ENCODE measurements around the gene DIP2C. TPM values are rescaled to one million over a fixed set of nuclear protein-coding genes. Genes with fewer than 3 reads are reported as not detected.
"Not testable (repeated sequence)": the region's sequence is repeated elsewhere in the genome, so short reads cannot be mapped to it uniquely, and the experiment has no call there.

DIP2C gene
- polyA plus RNA-seq, 3 donors, result 0.11 TPM; not detected in 2

- Histone ChIP-seq H4K20me1 (ENCODE audit: insufficient read depth, low read length) (no peaks in the 10 kb centered on the region), H3K4me3 (replicated peaks in 1 of 3; ENCODE audit: low read depth in 2 of 3, low read length in 3 of 3) (no peak overlapping the region), H3K9me3 (replicated peaks in 1 of 2; ENCODE audit: control insufficient read depth in 1 of 2, insufficient read depth in 1 of 2, low read length in 2 of 2) (no peaks in the 10 kb centered on the region), H3K4me2 (replicated peaks; ENCODE audit: extremely low read depth, low read length, poor library complexity, severe bottlenecking) (no peak overlapping the region), H3K4me1 (ENCODE audit: control insufficient read depth in 1 of 2, insufficient read depth in 2 of 2, low read length in 2 of 2) (no peaks in the 10 kb centered on the region), H3K36me3 (replicated peaks in 1 of 2; ENCODE audit: control insufficient read depth in 1 of 2, insufficient read depth in 2 of 2, low read length in 2 of 2) (no peaks in the 10 kb centered on the region), H3K27me3 (ENCODE audit: control insufficient read depth in 2 of 2, insufficient read depth in 2 of 2, low read length in 2 of 2) (no peaks in the 10 kb centered on the region), H3K79me2 (ENCODE audit: insufficient read depth, low read length) (no peaks in the 10 kb centered on the region), H3K9ac (ENCODE audit: insufficient read depth, low read length, poor library complexity, severe bottlenecking) (no peak overlapping the region), H3K27ac (ENCODE audit: low read depth in 1 of 2, low read length in 2 of 2) (no peak overlapping the region), H2AFZ (ENCODE audit: insufficient read depth, low read depth, low read length, poor library complexity, severe bottlenecking) (no peak overlapping the region)
- 95% methylated on average over 7 of the region's 15 CpGs for WGBS (ENCODE audit: insufficient coverage)
- Mint-ChIP-seq H3K36me3 (no peaks in the 10 kb centered on the region), H3K4me3 (no peak overlapping the region), H3K9me3 (peaks cover 0 to 8% (median 0%) of the 10 kb centered on the region in 7 donors), H3K27ac (no peak overlapping the region), H3K27me3 (ENCODE audit: low read depth in 3 of 3) (peaks cover 10 to 13% (median 13%) of the 10 kb centered on the region in 3 donors), H3K4me1 (no peaks in the 10 kb centered on the region)
- no peak for DNase-seq
- TF ChIP-seq CTCF (IDR thresholded peaks at IDR 0.05), result no peak
- intact Hi-C loops (cut with micrococcal nuclease), result no loop called here
Observed at GRCh38 chr10:679556-679955, 9.9 kb downstream of the DIP2C start.

DNA sequence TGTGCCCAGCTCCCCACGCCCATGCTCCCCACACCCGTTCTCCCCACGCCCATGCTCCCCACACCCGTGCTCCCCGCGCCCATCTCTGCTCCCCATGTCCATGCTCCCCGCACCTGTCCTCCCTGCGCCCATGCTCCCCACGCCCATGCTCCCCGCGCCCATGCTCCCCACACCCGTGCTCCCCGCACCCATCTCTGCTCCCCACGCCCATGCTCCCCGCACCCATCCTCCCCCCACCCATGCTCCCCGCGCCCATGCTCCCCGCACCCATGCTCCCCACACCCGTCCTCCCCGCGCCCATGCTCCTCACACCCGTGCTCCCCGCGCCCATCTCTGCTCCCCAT, 10.8 kb downstream of the DIP2C start:
- intact Hi-C loops (cut with micrococcal nuclease); H2AFZ ChIP-seq (ENCODE audit: insufficient read depth, low read depth, low read length, poor library complexity, severe bottlenecking); H3K9me3 ChIP-seq (replicated peaks in 1 of 2; ENCODE audit: control insufficient read depth in 1 of 2, insufficient read depth in 1 of 2, low read length in 2 of 2); H3K4me3 Mint-ChIP-seq; H3K4me2 ChIP-seq (replicated peaks; ENCODE audit: extremely low read depth, low read length, poor library complexity, severe bottlenecking); H3K36me3 Mint-ChIP-seq; H3K9ac ChIP-seq (ENCODE audit: insufficient read depth, low read length, poor library complexity, severe bottlenecking); H3K4me3 ChIP-seq (replicated peaks in 1 of 3; ENCODE audit: low read depth in 2 of 3, low read length in 3 of 3); H3K27ac Mint-ChIP-seq; DNase-seq; H3K36me3 ChIP-seq (replicated peaks in 1 of 2; ENCODE audit: control insufficient read depth in 1 of 2, insufficient read depth in 2 of 2, low read length in 2 of 2); H3K27ac ChIP-seq (ENCODE audit: low read depth in 1 of 2, low read length in 2 of 2); H3K4me1 ChIP-seq (ENCODE audit: control insufficient read depth in 1 of 2, insufficient read depth in 2 of 2, low read length in 2 of 2); H3K4me1 Mint-ChIP-seq; H4K20me1 ChIP-seq (ENCODE audit: insufficient read depth, low read length); H3K27me3 ChIP-seq (ENCODE audit: control insufficient read depth in 2 of 2, insufficient read depth in 2 of 2, low read length in 2 of 2); H3K9me3 Mint-ChIP-seq; H3K79me2 ChIP-seq (ENCODE audit: insufficient read depth, low read length): not testable (repeated sequence)
- H3K27me3 Mint-ChIP-seq (ENCODE audit: low read depth in 3 of 3), result peaks cover 11 to 18% (median 13%) of the 10 kb centered on the region in 3 donors
- WGBS (ENCODE audit: insufficient coverage), result no CpG with 5 or more reads among the region's 24 CpGs

Measured in CD14-positive monocyte (primary cell).